ENCODE measurements around the gene GULP1. TPM values are rescaled to one million over a fixed set of nuclear protein-coding genes. Genes with fewer than 3 reads are reported as not detected.

The GULP1 gene
- total RNA-seq, 1 donor from 2014 or later: 39.4 TPM

- H2AFZ ChIP-seq (ENCODE audit: low read depth, low read length): no peak overlapping the region
- DNase-seq (ENCODE audit: low read depth) (peak; percentile 8), FAIRE-seq (no peak)
- H3K27me3 ChIP-seq (ENCODE audit: insufficient read depth, low read length): no peaks in the 10 kb centered on the region
- no peak overlapping the region for H3K4me2 ChIP-seq (ENCODE audit: low read length)
- TF ChIP-seq CTCF (IDR thresholded peaks at IDR 0.05; ENCODE audit: insufficient read depth, low read depth, low read length): no peak
- no peak for TF ChIP-seq EZH2 (IDR thresholded peaks at IDR 0.05; ENCODE audit: insufficient read depth, low read length)
- H3K4me1 Mint-ChIP-seq (ENCODE audit: low read depth, unreplicated experiment): no peaks in the 10 kb centered on the region
- H3K36me3 Mint-ChIP-seq (ENCODE audit: low read depth, unreplicated experiment): no peaks in the 10 kb centered on the region
- no peaks in the 10 kb centered on the region for H3K9me3 ChIP-seq (ENCODE audit: insufficient read depth, low read depth, low read length)
- H3K27ac Mint-ChIP-seq (ENCODE audit: unreplicated experiment): no peak overlapping the region
- H3K27ac ChIP-seq (ENCODE audit: low read depth, low read length): no peak overlapping the region
- H3K79me2 ChIP-seq (ENCODE audit: insufficient read depth, low read length): no peaks in the 10 kb centered on the region
- H3K36me3 ChIP-seq (ENCODE audit: insufficient read depth, low read length): no peaks in the 10 kb centered on the region
- no peak overlapping the region for H3K9ac ChIP-seq (ENCODE audit: low read length)
- no peaks in the 10 kb centered on the region for H4K20me1 ChIP-seq (ENCODE audit: insufficient read depth, low read length)
- peaks cover 3% of the 10 kb centered on the region for H3K9me3 Mint-ChIP-seq (ENCODE audit: unreplicated experiment)
- H3K4me3 ChIP-seq (ENCODE audit: insufficient read depth, low read depth, low read length): no peak overlapping the region
- no peaks in the 10 kb centered on the region for H3K27me3 Mint-ChIP-seq (ENCODE audit: low read depth, unreplicated experiment)
- H3K4me1 ChIP-seq (ENCODE audit: insufficient read depth, low read length): no peaks in the 10 kb centered on the region
- no peak overlapping the region for H3K4me3 Mint-ChIP-seq (ENCODE audit: unreplicated experiment)
These were observed 47.3 kb upstream of the GULP1 start for GRCh38 chr2:188244383-188244782.

- Mint-ChIP-seq H3K27ac (ENCODE audit: unreplicated experiment) (peak overlapping the region; percentile 41), H3K4me3 (ENCODE audit: unreplicated experiment) (no peak overlapping the region), H3K9me3 (ENCODE audit: unreplicated experiment) (peaks cover 3% of the 10 kb centered on the region), H3K27me3 (ENCODE audit: low read depth, unreplicated experiment) (no peaks in the 10 kb centered on the region), H3K4me1 (ENCODE audit: low read depth, unreplicated experiment) (no peaks in the 10 kb centered on the region), H3K36me3 (ENCODE audit: low read depth, unreplicated experiment) (no peaks in the 10 kb centered on the region)
- no peaks in the 10 kb centered on the region for H4K20me1 ChIP-seq (ENCODE audit: insufficient read depth, low read length)
- no peak overlapping the region for H3K27ac ChIP-seq (ENCODE audit: low read depth, low read length)
- no peak for TF ChIP-seq EZH2 (IDR thresholded peaks at IDR 0.05; ENCODE audit: insufficient read depth, low read length)
- no peak for TF ChIP-seq CTCF (IDR thresholded peaks at IDR 0.05; ENCODE audit: insufficient read depth, low read depth, low read length)
- no peaks in the 10 kb centered on the region for H3K36me3 ChIP-seq (ENCODE audit: insufficient read depth, low read length)
- no peak overlapping the region for H3K4me2 ChIP-seq (ENCODE audit: low read length)
- H3K4me3 ChIP-seq (ENCODE audit: insufficient read depth, low read depth, low read length): no peak overlapping the region
- FAIRE-seq (no peak), DNase-seq (ENCODE audit: low read depth) (no peak)
- H3K9me3 ChIP-seq (ENCODE audit: insufficient read depth, low read depth, low read length): no peaks in the 10 kb centered on the region
- no peaks in the 10 kb centered on the region for H3K79me2 ChIP-seq (ENCODE audit: insufficient read depth, low read length)
- H3K4me1 ChIP-seq (ENCODE audit: insufficient read depth, low read length): no peaks in the 10 kb centered on the region
- no peak overlapping the region for H2AFZ ChIP-seq (ENCODE audit: low read depth, low read length)
- H3K27me3 ChIP-seq (ENCODE audit: insufficient read depth, low read length): no peaks in the 10 kb centered on the region
- no peak overlapping the region for H3K9ac ChIP-seq (ENCODE audit: low read length)
These were observed 46.4 kb upstream of the GULP1 start for GRCh38 chr2:188245230-188245629.

- Histone ChIP-seq H2AFZ (ENCODE audit: low read depth, low read length) (no peak overlapping the region), H3K27me3 (ENCODE audit: insufficient read depth, low read length) (no peaks in the 10 kb centered on the region), H3K36me3 (ENCODE audit: insufficient read depth, low read length) (no peaks in the 10 kb centered on the region), H3K4me2 (ENCODE audit: low read length) (no peak overlapping the region), H3K4me3 (ENCODE audit: insufficient read depth, low read depth, low read length) (no peak overlapping the region), H3K27ac (ENCODE audit: low read depth, low read length) (no peak overlapping the region), H3K9ac (ENCODE audit: low read length) (no peak overlapping the region), H3K4me1 (ENCODE audit: insufficient read depth, low read length) (no peaks in the 10 kb centered on the region), H4K20me1 (ENCODE audit: insufficient read depth, low read length) (no peaks in the 10 kb centered on the region), H3K9me3 (ENCODE audit: insufficient read depth, low read depth, low read length) (no peaks in the 10 kb centered on the region), H3K79me2 (ENCODE audit: insufficient read depth, low read length) (no peaks in the 10 kb centered on the region)
- FAIRE-seq: no peak
- DNase-seq (ENCODE audit: low read depth): no peak
- TF ChIP-seq EZH2 (IDR thresholded peaks at IDR 0.05; ENCODE audit: insufficient read depth, low read length): no peak
- TF ChIP-seq CTCF (IDR thresholded peaks at IDR 0.05; ENCODE audit: insufficient read depth, low read depth, low read length): no peak
- no peaks in the 10 kb centered on the region for H3K36me3 Mint-ChIP-seq (ENCODE audit: low read depth, unreplicated experiment)
- H3K9me3 Mint-ChIP-seq (ENCODE audit: unreplicated experiment): no peaks in the 10 kb centered on the region
- H3K27ac Mint-ChIP-seq (ENCODE audit: unreplicated experiment): no peak overlapping the region
- H3K4me1 Mint-ChIP-seq (ENCODE audit: low read depth, unreplicated experiment): peaks cover 3% of the 10 kb centered on the region
- H3K4me3 Mint-ChIP-seq (ENCODE audit: unreplicated experiment): no peak overlapping the region
- H3K27me3 Mint-ChIP-seq (ENCODE audit: low read depth, unreplicated experiment): no peaks in the 10 kb centered on the region
These were observed 43.2 kb upstream of the GULP1 start for GRCh38 chr2:188248513-188248912.

All from astrocyte (in vitro differentiated cells and primary cell).